ENCODE results near the gene TOX2.

The TOX2 gene

DNA sequence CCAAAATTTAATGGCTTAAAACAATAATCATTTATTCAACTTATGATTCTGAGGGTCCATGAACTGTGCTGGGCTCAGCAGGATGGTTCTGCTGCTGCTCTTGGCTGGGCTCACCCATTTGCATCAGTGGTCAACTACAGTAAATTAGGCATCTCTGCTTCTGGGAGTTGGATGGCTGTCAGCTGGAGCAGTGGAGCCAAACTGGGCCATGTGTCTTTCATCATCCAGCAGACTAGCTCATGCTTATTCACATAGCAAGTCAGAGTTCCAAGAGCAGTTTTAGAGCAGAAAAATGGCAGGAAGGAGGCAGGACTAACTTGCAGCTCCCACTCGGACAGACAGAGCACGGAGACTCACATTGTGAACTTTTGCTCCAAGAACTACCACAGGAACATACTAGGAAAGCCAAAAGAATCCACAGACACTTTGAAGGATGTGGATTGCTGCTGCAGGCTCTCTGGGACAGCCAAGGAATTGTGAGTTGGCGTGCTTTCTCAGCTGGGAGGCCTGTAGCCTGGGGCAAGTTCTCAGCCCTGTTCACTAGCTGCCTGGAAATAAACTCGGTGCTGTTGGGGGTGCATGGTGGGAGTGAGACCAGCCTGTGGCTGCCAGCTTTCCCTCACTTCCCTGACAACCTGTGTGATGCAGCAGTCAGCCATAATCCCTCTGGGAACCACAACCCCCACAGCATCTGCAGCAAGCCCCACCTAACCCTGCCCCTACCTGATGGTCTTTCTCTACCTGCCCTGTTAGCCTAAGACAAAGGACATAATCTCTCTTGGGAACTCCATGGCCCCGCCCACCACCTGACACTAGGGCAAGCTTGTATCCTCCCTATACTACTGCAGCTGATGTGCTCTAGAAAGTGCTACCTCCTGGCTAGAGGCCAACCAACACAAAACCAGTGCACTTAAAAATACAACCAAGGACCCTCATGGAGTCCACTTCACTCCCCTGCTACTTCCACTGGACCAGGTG lies 143.3 kb downstream of the TOX2 start:
- ATAC-seq: no peak
- no peak for DNase-seq

DNA sequence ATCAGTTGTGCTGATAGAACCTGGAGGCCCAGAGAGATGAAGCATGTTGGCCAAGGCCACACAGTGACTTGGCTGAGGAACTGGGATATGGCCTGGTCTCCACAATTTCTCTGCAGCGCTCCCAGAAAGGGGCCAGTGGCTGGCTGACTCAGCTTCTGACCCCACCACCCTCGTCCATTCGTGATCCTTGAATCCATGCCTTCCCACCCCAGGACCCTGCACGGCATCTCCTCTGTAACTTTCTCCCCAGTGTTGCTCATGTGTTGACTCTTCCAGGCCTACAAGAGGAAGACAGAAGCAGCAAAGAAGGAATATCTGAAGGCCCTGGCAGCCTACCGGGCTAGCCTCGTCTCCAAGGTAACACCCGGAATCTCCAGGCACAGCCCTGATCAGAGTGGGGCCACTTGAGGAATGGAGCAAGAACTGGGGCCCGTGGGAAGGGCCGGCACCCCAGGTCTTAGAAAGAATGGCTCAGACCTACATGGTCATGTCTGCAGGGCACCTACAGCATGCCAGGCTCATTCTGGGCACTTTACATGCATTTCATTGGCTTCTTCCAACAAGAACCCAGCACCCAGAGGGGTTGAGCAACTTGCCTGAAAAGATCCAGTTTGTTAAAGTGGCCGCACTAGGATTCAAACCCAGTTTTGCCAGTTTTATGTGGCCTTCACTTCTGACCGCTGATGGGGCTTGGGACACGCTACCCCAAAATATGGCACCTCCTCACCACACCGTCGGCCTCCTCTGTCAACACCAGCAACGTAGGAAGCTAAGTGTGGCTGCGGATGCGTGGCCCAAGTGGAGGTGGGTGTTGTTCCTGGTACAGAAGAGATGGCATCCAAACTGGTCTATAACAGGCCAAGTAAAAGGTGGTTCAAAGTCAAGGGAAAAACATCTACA lies 150.1 kb downstream of the TOX2 start:
- ATAC-seq (no peak), DNase-seq (no peak)

DNA sequence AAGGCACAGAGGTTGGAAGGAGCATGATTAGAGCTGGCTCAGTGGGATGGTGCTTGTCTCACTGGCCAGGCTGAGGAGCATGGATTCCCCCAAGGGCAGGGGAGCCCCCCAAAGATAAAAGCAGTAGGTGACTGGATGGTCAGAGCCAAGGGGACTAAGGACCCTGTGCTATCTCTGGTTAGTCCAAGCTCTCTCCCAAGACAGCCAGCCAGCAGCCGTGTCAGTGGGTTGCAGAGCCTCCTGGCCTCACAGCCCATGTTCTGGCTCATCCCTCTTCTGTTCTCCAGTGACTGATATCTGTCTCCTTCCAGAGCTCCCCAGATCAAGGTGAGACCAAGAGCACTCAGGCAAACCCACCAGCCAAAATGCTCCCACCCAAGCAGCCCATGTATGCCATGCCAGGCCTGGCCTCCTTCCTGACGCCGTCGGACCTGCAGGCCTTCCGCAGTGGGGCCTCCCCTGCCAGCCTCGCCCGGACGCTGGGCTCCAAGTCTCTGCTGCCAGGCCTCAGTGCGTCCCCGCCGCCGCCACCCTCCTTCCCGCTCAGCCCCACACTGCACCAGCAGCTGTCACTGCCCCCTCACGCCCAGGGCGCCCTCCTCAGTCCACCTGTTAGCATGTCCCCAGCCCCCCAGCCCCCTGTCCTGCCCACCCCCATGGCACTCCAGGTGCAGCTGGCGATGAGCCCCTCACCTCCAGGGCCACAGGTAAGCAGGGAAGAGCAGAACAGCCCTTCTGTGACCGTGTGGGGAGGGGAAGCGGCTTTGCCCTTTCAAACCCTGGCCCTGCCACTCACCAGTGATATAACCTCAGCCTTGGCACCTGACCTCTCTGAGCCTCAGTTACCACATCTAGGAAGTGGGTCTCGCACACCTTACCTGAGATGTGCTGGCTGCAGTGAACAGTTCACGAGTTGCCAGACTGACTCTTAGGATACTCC lies 151.0 kb downstream of the TOX2 start:
- DNase-seq: no peak
- ATAC-seq: no peak

DNA sequence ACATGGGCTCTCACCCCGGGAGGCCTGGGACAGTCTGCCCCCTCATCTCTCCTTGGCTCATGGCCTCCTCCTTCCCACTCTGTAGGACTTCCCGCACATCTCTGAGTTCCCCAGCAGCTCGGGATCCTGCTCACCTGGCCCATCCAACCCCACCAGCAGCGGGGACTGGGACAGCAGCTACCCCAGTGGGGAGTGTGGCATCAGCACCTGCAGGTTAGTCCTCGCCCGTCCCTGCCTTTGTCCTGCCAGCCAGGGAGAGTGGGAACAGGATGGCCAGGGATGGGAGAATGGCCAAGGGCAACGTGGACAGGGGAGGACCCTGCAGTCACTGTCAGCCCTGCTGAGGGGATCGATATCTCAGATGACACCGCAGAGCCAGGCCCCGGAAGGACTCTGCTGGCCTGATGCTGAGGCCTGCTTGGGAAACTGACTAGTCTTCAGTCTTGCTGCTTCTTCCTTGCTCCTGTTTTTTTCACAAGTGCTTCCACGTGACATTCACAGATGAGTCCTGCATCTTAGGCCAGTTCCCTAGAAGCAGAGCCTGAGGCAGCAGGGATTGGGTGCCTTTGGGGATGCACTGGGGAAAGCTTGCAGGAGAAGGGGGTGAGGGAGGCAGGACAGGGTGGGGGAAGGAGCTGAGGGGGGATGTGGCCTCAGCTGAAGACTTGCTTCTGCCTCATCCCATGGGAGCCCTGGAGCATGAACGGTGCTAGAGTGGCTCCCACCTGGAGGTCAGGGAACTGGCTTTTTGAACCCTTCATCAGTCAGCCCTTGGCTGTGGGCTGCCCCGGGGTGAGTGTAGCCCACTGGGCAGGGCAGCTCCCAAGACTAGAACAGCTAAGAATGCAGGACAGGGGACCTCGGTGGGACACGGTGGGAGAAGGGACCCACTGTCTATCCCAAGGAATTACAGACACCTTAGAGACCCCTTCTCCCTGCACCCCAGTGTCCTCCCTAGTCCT lies 152.3 kb downstream of the TOX2 start:
- no peak for DNase-seq

DNA sequence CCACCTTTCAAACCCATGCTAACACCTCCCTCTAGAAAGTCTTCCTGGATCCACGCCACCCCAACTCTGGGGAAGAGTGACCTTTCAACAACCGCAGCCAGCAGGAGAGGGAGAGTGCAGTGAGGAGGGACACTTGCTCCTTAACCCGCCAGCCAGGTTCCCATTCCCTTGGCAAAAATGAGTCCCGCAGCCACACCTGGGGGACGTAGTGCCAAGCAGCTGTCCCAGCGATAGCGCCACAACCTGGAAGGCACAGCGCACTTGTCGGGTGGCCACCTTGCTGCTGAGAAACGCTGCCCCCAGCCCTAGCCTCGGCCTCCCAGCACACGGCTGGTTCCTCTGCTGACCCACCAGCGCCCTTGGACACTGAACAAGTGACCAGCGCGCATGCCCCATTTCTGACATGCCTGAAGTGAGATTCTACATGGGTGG lies 153.0 kb downstream of the TOX2 start:
- DNase-seq: no peak
- no peak for ATAC-seq

More for the DNA sequence above, 152.3 kb downstream of the TOX2 start:
- ATAC-seq: no peak

DNA sequence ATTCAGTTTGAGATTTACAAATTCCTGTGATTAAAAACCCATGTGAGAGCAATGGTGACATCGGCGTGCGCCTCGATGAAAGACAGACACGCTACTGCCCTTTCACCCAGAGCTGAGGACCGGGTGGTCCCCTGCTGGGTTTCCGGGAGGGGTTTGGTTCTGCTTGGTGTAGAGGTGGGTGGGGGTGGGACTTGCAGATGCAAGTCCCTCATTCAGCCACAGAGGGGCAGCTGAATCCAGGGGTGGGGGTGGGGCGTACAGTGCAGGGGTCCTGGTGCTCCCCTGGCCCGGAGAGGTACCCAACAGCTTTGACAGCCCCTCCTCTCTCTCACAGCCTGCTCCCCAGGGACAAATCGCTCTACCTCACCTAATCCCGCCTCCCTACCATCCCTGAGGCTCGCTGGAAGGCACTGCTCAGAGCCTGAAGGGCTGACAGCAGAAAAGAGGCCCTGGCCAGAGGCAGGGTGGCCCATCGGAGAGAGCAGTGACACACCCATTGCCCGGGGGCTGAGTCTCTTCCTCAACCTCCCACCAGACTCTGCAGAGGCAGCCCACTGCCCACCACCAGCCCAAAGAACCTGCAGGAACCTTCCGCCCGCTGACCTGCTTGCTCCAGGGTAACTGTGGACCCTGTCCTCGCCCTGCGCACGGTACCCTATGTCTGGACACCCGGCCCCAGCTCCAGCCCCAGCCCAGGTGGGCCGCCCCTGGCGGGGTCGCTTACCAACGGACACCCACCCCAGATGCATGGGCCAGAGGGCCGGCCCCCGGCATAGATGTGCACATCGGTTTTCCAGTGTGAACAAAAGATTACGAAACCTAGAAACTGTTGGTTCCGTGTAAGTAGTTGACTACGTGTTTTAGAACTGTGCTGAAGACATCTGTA lies 153.9 kb downstream of the TOX2 start:
- ATAC-seq: peak; percentile 31
- DNase-seq: no peak

DNA sequence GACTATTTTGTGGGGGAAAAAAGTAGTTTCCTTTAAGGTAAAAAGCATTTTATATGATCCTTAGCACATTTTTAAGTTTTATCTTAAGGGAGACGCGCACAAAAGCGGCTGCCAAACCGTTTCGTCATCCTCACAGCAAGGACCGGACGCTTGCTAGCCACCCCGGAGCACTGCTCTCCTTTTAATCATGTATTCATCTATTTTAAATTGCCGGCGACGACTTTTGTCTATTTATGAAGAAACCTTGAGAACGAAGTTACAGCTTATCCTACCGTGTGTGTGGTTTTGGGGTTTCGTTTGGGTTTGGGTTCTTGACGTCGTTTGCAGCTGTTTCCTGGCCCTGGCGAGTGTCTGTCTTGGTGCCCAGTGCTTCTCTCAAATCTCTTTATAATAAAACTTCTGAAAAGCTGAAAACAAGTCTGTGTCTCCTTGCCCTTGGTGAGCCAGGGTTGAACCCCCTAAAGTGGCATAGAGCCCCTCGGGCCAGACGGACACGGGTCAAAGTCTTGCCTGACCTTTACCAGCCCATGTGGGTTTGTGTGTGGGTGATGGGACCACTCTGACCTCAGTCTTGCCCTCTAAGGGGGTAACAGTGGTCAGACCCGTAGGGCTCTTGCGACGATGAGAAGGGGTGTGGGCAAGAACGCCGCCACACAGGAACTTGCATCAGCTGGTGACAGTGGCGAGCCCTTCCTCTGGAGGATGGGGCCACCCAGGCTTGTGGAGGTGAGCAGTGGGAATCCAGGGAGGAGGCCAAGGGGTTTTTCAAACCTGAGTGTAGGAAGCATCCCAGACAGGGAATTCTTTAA lies 154.8 kb downstream of the TOX2 start:
- DNase-seq (peak; percentile 74), ATAC-seq (peak; percentile 66)

DNA sequence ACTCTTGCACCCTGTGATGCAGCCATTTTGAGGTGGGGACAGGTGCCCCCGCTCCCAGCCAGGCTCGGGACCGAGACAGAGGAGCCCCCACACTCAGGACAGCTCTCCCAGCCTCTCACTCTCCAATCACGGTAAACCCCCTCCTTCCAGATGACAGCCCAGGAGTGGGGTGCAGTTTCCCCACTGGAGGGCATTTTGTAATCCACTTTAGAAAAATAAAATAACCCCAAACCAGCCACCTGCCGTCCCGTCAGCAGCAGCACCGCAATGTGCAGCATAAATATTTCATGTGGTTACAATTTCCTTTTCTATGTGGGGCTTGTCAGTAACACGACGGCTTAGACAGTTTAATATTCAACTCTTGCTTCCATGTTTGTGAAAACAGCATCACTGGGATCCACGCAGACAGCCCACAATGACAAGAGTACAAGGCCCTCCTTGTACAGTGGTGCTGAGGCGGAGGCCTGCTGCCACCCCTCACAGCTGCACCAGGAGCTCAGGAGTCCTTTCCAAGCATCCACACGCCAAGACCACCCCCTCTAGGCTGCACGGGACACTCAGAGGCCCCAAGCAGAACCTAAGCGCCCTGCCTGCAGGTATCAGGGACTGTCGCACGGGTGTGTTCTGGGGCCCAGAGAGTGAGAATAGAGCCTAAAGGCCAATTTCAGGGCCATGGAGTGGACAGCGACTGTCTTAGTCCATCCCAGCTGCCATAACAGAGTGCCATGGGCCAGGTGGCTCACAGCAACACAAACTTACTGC lies 155.7 kb downstream of the TOX2 start:
- peak; percentile 7 for ATAC-seq

DNA sequence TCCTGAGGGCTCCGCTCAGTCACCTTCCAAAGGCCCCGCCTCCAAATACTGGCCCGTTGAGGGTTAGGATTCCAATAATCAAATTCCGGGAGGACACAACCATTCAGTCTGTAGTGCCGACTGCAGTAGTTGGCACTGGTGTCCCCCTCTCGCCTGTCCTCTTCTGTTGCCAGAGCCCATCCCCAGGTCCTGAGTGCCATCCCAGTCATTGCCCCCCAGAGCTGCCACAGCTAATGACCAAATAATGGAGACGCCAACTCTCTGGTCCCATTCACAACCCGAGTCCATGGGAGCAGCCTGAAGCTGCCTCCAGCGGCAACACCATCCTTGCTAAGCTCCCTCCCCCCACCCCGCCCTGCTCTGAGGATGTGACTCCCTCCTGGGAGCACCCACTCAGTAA lies 156.4 kb downstream of the TOX2 start:
- no peak for ATAC-seq
- no peak for DNase-seq

More for the DNA sequence above, 155.7 kb downstream of the TOX2 start:
- peak; percentile 31 for DNase-seq

DNA sequence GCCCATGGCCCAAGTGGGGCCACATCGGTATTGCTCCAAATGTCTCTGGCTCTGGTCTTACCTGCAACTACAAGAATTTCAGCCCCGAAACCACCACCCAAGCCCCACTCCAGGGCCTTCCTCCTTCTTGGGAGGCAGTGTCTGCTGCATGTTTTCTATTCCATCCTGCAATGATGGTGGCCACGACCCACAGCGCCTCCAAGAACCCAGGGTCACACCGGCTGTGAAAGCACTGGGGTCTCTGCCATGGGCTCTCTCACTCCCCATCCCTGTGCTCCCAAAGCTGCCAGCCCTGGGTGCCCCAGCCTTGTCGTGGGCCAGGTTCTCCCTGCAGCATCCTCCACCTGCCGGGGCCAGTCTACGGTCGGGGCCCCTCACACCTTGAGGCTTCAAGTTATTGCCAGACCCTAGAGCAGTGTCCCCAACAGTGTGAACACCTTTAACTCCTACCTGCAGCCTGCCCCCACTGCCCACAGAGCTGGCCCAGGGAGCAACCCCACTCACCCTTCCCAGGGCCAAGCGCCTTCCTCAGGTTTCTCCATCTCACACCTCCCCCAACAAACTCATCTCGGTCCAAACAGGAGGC lies 157.0 kb downstream of the TOX2 start:
- ATAC-seq (no peak), DNase-seq (no peak)

DNA sequence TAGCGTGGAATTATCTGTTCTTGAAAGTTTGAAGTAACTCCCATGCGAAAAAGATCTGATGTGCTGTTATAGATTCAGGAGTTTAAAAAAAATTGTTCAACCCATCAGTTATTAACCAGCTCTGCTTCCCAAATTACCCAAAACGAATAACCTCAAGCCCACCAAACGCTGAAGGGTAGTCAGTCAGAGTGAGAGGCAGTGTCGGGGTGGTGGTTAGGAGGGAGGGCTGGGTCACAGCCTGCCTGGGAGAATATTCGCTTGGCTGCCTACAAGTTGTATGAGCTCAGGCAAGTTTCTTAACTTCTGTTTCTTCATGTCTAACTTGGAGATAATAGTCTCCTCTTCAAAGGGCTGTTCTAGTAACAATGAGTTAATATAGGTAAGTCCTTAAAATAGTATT lies 157.7 kb downstream of the TOX2 start:
- no peak for ATAC-seq
- DNase-seq: no peak

DNA sequence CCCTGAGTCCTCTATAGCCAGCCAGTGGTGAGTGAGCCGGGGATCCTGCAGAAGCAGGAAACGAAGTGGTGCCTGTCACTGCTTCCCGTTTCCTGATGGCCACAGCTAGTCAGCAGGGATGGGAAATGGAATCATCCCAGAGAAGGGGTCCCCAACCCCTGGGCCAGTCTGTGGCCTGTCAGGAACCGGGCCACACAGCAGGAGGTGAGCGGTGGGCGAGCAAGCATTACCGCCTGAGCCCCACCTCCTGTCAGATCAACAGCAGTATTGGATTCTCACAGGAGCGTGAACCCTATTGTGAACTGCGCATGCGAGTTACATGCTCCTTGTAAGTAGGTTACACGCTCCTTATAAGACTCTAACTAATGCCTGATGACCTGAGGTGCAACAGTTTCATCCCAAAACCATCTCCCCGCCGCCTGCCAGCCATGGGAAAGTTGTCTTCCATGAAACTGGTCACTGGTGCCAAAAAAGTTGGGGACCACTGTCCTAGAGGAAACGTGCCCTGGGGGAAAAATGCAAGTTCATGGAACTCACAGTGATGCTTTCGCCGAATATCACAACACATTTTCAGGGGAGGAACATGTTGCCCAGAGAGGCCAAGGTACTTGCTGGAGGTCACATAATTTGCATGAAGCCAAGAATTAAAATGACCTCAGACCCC lies 158.5 kb downstream of the TOX2 start:
- no peak for DNase-seq
- no peak for ATAC-seq

DNA sequence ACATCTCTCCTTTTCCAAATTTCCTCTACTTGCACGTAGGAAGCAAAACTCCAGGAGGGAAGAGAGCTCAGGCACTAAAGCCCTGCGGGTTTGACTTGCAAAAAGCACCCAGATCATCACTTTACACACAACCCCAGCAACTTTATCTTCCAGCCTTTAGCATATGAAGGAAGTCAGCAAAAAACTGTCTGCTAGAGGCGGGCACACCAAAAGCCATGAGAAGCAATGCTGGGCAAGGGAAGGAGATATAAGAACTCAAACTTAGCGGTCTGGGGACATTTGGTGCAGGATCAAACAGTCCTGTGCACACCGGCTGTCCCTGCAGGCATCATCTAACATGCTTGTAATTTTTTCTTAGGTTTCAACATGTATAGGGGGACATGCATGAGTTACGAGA lies 159.0 kb downstream of the TOX2 start:
- ATAC-seq: no peak
- DNase-seq: no peak

DNA sequence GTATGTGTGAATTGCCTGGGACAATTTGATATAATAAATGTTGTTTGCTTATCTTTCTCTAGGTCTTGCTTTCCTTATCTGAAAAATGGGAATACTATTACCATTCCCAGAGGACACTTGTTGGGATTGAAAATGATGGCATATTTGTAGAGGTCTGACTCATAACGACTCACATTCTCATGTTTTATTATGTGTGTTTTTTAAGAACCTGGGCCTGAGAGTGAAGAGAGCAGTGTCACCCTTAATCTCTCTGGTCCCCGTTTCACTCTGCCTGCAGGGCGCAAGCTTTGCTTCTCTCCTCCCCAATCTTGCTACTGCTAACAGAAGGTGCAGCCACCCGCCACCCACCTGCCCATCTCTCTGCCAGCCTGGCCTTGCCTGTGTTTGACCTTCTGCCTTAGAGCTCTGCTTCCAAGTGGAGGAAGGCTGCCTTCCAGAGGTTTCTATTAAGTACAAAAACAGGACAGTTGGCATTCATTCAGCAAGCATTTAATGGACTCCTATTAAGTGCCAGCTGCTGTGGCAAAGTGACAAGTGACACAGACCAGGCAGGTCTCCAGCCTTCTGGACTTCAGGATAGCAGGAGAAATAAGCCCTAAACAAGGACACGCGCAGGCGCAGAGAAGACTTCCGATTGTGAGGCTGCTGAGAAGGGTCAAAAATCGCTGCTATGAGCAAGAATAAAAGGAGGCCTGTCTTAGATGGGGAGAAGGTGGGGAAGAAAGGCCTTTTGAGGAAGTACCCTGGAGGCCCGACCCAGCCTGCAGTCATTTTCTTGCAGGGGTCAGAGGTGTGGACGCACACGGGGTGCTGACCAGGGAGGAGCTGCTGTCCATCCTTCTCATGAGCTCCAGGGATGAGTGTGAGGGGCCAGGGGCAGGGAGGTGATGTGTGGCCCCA lies 159.8 kb downstream of the TOX2 start:
- no peak for ATAC-seq
- DNase-seq: no peak

DNA sequence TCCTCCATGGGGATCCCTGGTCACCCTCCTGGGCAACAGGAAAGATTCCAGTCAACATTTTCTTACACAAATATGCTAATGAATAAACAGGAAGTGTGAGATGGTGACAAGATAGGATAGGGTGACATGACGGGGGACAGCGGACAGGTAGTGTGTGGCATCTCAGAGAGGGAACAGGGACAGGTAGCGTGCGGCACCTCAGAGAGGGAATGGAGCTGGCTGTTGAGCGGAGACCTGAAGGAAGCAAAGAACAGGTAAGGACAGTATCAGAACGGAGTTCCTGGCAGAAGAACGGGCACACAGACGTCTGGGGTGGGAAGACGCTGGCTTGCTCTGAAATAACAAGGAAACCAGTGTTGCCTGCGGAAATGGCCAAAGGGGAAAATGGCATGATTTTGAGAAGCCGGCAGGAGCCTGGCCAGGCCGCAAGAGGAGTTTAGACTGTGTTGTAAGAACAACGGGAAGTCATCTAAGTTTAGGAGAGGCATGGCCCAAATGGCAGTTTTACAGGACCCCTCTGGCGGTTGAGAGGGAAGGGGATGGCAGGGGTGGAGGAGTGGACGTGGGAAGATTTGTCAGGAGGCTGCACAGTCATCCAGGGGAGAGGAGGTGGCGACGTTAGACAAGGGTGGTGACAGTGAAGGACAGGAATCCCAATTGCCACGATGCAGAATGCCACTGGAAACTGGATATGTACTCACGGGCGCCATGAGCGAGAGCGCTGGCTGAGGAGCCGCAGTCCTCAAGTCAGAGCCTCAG lies 160.7 kb downstream of the TOX2 start:
- no peak for DNase-seq
- ATAC-seq: no peak
